ENCODE data around the gene NEXN.
"Not testable (repeated sequence)": the region's sequence is repeated elsewhere in the genome, so short reads cannot be mapped to it uniquely, and the experiment has no call there.

The NEXN gene

GRCh38 chr1:77977989-77978292, 89.5 kb downstream of the NEXN start:
- H3K9ac ChIP-seq = peak overlapping the region; percentile 99
- H3K4me2 ChIP-seq = peak overlapping the region; percentile 89
- peaks cover 46% of the 10 kb centered on the region for H3K36me3 ChIP-seq
- H4K20me1 ChIP-seq = peaks cover 52% of the 10 kb centered on the region
- H3K27me3 ChIP-seq = no peaks in the 10 kb centered on the region
- peaks cover 49% of the 10 kb centered on the region for H3K4me1 ChIP-seq
- peak overlapping the region; percentile 81 for H3K4me3 ChIP-seq
- H3K9me3 ChIP-seq = no peaks in the 10 kb centered on the region
- peak overlapping the region; percentile 99 for H3K27ac ChIP-seq
- TF ChIP-seq Cebpa-rat (IDR thresholded peaks at IDR 0.05) = no peak

DNA sequence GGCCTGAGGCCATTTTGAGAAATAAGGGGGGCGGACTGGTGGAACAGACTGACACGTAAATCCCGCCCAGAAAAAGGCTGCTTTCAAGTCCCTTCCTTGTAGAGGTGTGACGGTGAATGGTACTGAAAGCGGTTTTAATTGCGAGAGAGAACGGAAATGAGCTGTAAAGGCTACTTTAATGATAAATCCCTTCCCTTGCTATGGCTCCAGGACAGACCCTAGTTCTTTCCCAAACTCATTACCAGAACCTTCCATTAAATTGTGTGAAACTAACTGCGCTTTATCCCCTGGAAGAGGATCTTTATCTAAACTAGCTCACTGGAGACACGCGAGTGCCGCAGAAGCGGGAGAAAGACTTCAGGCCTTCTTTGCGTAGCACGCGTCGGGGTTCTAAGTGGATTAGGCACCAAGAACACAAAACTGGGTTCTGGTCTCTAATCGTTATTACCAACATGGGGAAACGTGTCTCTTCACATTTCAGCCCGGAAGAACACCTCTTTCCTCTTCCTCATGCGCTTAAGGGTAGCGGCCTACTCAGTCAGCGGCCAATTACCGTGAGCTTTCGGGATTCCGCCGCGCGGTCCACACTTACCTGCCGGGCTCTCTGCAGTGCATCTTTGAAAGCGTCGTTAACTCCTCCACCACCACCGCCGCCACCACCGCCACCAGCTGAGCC, 90.0 kb downstream of the NEXN start:
- Histone ChIP-seq H3K27me3 (no peaks in the 10 kb centered on the region), H4K20me1 (peaks cover 47% of the 10 kb centered on the region), H3K9me3 (no peaks in the 10 kb centered on the region), H3K9ac (peak overlapping the region; percentile 99), H3K4me1 (peaks cover 49% of the 10 kb centered on the region), H3K27ac (peak overlapping the region; percentile 99), H3K4me3 (peak overlapping the region; percentile 81), H3K4me2 (peak overlapping the region; percentile 89), H3K36me3 (peaks cover 41% of the 10 kb centered on the region)
- no peak for TF ChIP-seq Cebpa-rat (IDR thresholded peaks at IDR 0.05)

- peaks cover 45% of the 10 kb centered on the region for H4K20me1 ChIP-seq
- H3K4me1 ChIP-seq = peaks cover 49% of the 10 kb centered on the region
- no peaks in the 10 kb centered on the region for H3K27me3 ChIP-seq
- H3K27ac ChIP-seq = peak within 1 kb of the TSS; percentile 99
- H3K4me2 ChIP-seq = peak within 1 kb of the TSS; percentile 89
- H3K36me3 ChIP-seq = peaks cover 39% of the 10 kb centered on the region
- no peak for TF ChIP-seq Cebpa-rat (IDR thresholded peaks at IDR 0.05)
- H3K9ac ChIP-seq = peak within 1 kb of the TSS; percentile 99
- no peaks in the 10 kb centered on the region for H3K9me3 ChIP-seq
- peak within 1 kb of the TSS; percentile 81 for H3K4me3 ChIP-seq
Observed at GRCh38 chr1:77978969-77979876, 90.8 kb downstream of the NEXN start, which contains the start of gene FUBP1. FUBP1 (minus strand) TSS chr1:77979072; CDS start chr1:77979004, 68 bp downstream.

GRCh38 chr1:77983352-77983996, 95.0 kb downstream of the NEXN start:
- not testable (repeated sequence) for H3K27ac ChIP-seq, H3K9me3 ChIP-seq, H3K27me3 ChIP-seq, H4K20me1 ChIP-seq, H3K4me3 ChIP-seq, H3K9ac ChIP-seq, H3K4me2 ChIP-seq
- Histone ChIP-seq H3K4me1 (peaks cover 17% of the 10 kb centered on the region), H3K36me3 (peaks cover 35% of the 10 kb centered on the region)

DNA sequence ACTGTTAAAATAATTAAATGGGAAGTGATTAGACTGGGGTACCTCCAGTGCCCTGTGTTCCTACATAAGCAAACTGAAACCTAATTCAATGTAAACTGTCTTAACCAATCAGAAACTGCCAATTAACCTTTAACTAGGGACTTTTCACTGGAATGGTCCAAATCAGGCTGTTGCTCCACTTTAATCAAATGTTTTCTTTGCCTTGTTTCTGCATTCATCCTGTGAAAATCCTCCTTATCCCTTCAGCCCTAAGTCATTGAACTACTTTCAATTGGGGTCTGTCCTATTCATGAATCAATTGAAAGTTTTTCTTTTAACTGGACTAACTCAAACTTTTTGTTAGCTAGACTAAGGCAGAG, 95.6 kb downstream of the NEXN start:
- Histone ChIP-seq H3K9me3 (no peaks in the 10 kb centered on the region), H3K27ac (no peak overlapping the region), H3K27me3 (no peaks in the 10 kb centered on the region), H3K4me1 (peaks cover 17% of the 10 kb centered on the region), H3K4me2 (no peak overlapping the region), H3K9ac (no peak overlapping the region), H3K4me3 (no peak overlapping the region), H3K36me3 (peaks cover 35% of the 10 kb centered on the region), H4K20me1 (peaks cover 6% of the 10 kb centered on the region; the same call in 1 of the 2 replicates)
- no peak for TF ChIP-seq Cebpa-rat (IDR thresholded peaks at IDR 0.05)

DNA sequence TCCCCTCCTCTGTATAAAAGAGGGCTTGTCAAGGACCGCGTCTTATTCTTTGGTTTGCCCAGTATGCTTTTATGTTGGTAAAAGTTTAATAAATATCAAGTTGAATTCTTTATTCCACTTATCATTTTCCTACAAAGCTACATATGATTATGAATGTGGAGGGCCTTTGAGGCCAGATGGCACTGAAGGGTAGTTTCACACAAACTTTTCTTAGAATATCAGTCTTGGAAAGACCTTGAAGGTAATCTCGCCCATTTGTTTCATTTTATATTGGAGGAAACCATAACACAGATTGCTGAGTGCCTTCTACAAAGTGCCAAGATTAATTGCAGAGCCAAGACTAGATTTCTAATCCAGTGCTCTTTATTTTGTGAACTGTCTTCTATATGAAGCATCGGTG, 96.2 kb downstream of the NEXN start:
- H3K27ac ChIP-seq = no peak overlapping the region
- H3K4me1 ChIP-seq = peaks cover 17% of the 10 kb centered on the region

DNA sequence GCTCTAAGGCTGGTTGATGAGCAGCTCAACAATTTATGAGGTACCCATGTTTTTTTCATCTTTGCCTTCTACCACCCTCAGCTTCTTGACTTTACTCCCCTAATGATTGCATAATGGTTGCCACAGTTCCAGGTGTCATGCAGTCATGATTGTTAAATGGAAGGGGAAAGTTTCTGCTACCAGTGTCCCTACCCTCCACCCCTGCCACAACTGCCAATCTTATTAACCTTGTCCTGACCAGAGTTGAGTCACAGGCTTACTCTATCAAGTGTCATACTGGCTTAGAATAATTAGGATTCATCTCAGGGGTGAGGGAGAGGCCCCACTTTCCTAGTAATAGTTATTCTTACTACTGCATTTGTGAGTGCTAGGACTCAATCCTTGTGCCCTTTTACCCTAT, 98.4 kb downstream of the NEXN start:
- Histone ChIP-seq H3K27me3 (no peaks in the 10 kb centered on the region), H4K20me1 (peaks cover 6% of the 10 kb centered on the region; the same call in 1 of the 2 replicates), H3K4me1 (no peaks in the 10 kb centered on the region), H3K9me3 (peaks cover 8% of the 10 kb centered on the region; the same call in 1 of the 2 replicates), H3K4me2 (no peak overlapping the region), H3K9ac (no peak overlapping the region), H3K27ac (no peak overlapping the region), H3K36me3 (peaks cover 47% of the 10 kb centered on the region), H3K4me3 (no peak overlapping the region)
- TF ChIP-seq Cebpa-rat (IDR thresholded peaks at IDR 0.05) = no peak

More for the DNA sequence above, 96.2 kb downstream of the NEXN start:
- Histone ChIP-seq H3K9me3 (no peaks in the 10 kb centered on the region), H3K27me3 (no peaks in the 10 kb centered on the region), H3K4me2 (no peak overlapping the region), H4K20me1 (peaks cover 6% of the 10 kb centered on the region; the same call in 1 of the 2 replicates), H3K36me3 (peaks cover 36% of the 10 kb centered on the region), H3K4me3 (no peak overlapping the region), H3K9ac (no peak overlapping the region)
- TF ChIP-seq Cebpa-rat (IDR thresholded peaks at IDR 0.05) = no peak

DNA sequence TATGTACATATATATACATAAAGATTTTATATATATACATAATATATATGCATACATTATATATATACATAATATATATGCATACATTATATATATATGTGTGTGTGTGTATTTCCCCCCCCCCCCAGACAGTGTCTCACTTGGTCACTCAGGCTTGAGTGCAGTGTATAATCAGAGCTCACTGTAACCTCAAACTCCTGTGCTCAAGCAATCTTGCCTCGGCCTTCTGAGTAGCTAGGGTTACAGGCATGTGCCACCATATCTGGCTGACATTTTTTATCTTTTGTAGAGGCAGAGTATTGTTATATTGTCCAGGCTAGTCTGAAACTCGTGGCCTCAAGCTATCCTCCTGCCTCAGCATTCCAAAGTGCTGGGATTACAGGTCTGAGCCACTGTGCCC, 99.5 kb downstream of the NEXN start:
- Histone ChIP-seq H3K9ac (no peak overlapping the region), H3K36me3 (peaks cover 48% of the 10 kb centered on the region), H3K27ac (no peak overlapping the region), H3K27me3 (no peaks in the 10 kb centered on the region), H3K4me2 (no peak overlapping the region), H3K4me3 (no peak overlapping the region), H3K4me1 (no peaks in the 10 kb centered on the region), H4K20me1 (peaks cover 6% of the 10 kb centered on the region; the same call in 1 of the 2 replicates), H3K9me3 (peaks cover 8% of the 10 kb centered on the region; the same call in 1 of the 2 replicates)
- no peak for TF ChIP-seq Cebpa-rat (IDR thresholded peaks at IDR 0.05)

GRCh38 chr1:77989744-77990143, 101.3 kb downstream of the NEXN start:
- Histone ChIP-seq H3K27me3 (no peaks in the 10 kb centered on the region), H4K20me1 (no peaks in the 10 kb centered on the region), H3K36me3 (peaks cover 48% of the 10 kb centered on the region), H3K4me1 (no peaks in the 10 kb centered on the region), H3K9ac (no peak overlapping the region), H3K27ac (no peak overlapping the region), H3K4me2 (no peak overlapping the region), H3K9me3 (peaks cover 8% of the 10 kb centered on the region; the same call in 1 of the 2 replicates), H3K4me3 (no peak overlapping the region)
- no peak for TF ChIP-seq Cebpa-rat (IDR thresholded peaks at IDR 0.05)

Data from BLaER1 (cell line).